GM12878 (cell line): ENCODE data around the gene GALNT12. TPM values are rescaled to one million over a fixed set of nuclear protein-coding genes. Genes with fewer than 3 reads are reported as not detected.

Experiments used
- ATAC-seq: fragments of 200-7000 bp; cut with Tn5 transposase; 3 replicates; pipeline ENCODE4 v1.9.1; 2020; ENCODE audit warnings: mild to moderate bottlenecking, moderate library complexity
- BruUV-seq: library from RNA; stranded (reverse); fragments of 400-500 nt; replicated peaks from 2 replicates; lab custom pipeline; 2021; lab: Mats Ljungman, UMichigan
- CTCF ChIA-PET: fragments of 300-600 bp; sonication (Branson Sonifier 250); formaldehyde crosslinking; extraction: SDS; loops from one replicate; lab custom pipeline; 2021; ENCODE audit warnings: inconsistent platforms; lab: Yijun Ruan, JAX
- POLR2A ChIA-PET: fragments of 350-600 bp; formaldehyde crosslinking; extraction: SDS; loops from one replicate; lab custom pipeline; 2021; ENCODE audit warnings: inconsistent platforms; lab: Charles Lee
- RAD21 ChIA-PET: fragments of 300-600 bp; sonication (Branson Sonifier 250); formaldehyde crosslinking; loops from one replicate; lab custom pipeline; 2023; ENCODE audit warnings: antibody characterized with exemption; ENCODE audit not compliant: unreplicated experiment; lab: Charles Lee
- SMC1A ChIA-PET: fragments of 300-600 bp; sonication (Branson Sonifier 250); formaldehyde crosslinking; loops from one replicate; lab custom pipeline; 2023; ENCODE audit not compliant: unreplicated experiment, uncharacterized antibody; lab: Charles Lee
- DNase-seq: peaks from one replicate; pipeline ENCODE4 v3.0.0-alpha.2; 2011; ENCODE audit warnings: low read depth, low spot score
- FAIRE-seq: peaks from 3 replicates; lab custom pipeline; 2011; peaks lifted over from hg19 to GRCh38; lab: Jason Lieb, UNC
- H2AFZ ChIP-seq: 2 replicates; pipeline ENCODE4 v1.6.0; 2011; ENCODE audit warnings: low read depth, low read length, control low read depth; ENCODE audit not compliant: control insufficient read depth
- H3K27ac ChIP-seq: 2 replicates; pipeline ENCODE4 v1.5.1; 2011; ENCODE audit warnings: control low read depth; ENCODE audit not compliant: control insufficient read depth, insufficient read depth
- H3K27me3 ChIP-seq, 2 experiments: replicated peaks in 1 of 2; 2 replicates each; pipeline versions ENCODE4 v1.6.0 to v1.6.1; 2011; ENCODE audit warnings: low read length in 1 of 2; ENCODE audit not compliant: control insufficient read depth in 2 of 2, insufficient read depth in 2 of 2
- H3K36me3 ChIP-seq, 2 experiments: 2 replicates each; pipeline ENCODE4 v1.5.1; 2011; ENCODE audit warnings: low read length in 1 of 2; ENCODE audit not compliant: control insufficient read depth in 2 of 2, insufficient read depth in 2 of 2
- H3K4me1 ChIP-seq: 2 replicates; pipeline ENCODE4 v1.6.1; 2011; ENCODE audit warnings: mild to moderate bottlenecking, low read length, moderate library complexity, mixed read lengths; ENCODE audit not compliant: control insufficient read depth, insufficient read depth
- H3K4me2 ChIP-seq: 2 replicates; pipeline ENCODE4 v1.6.0; 2011; ENCODE audit warnings: control low read depth; ENCODE audit not compliant: control insufficient read depth, insufficient read depth
- H3K4me3 ChIP-seq: fragments of 200-600 bp; sonication (generic); 2 replicates; pipeline ENCODE4 v1.5.1; 2016
- H3K79me2 ChIP-seq: 2 replicates; pipeline ENCODE4 v1.6.0; 2011; ENCODE audit warnings: low read length; ENCODE audit not compliant: control insufficient read depth, insufficient read depth
- H3K9ac ChIP-seq: 2 replicates; pipeline ENCODE4 v1.8.0; 2011; ENCODE audit warnings: low read length, control low read depth, mixed read lengths; ENCODE audit not compliant: control insufficient read depth, insufficient read depth
- H3K9me3 ChIP-seq: replicated peaks from 3 replicates; pipeline ENCODE4 v1.5.1; 2011; ENCODE audit warnings: mild to moderate bottlenecking, low read length; ENCODE audit not compliant: control insufficient read depth, insufficient read depth
- H4K20me1 ChIP-seq: 2 replicates; pipeline ENCODE4 v1.6.0; 2011; ENCODE audit not compliant: control insufficient read depth, insufficient read depth
- ATF7 ChIP-seq: fragments of 450-650 bp; IDR thresholded peaks from 2 replicates; pipeline ENCODE4 v1.6.1; 2016; ENCODE audit warnings: low read depth, mild to moderate bottlenecking
- CBX5 ChIP-seq: sonication (generic); IDR thresholded peaks from 2 replicates; pipeline ENCODE4 v1.6.1; 2016; ENCODE audit warnings: low read depth, moderate library complexity, mild to moderate bottlenecking, inconsistent platforms
- GATAD2B ChIP-seq: fragments of 450-650 bp; conservative IDR thresholded peaks from 2 replicates; pipeline ENCODE4 v1.6.1; 2017; ENCODE audit warnings: low read depth, mild to moderate bottlenecking, moderate library complexity
- MEF2B ChIP-seq: fragments of 450-650 bp; IDR thresholded peaks from 2 replicates; pipeline ENCODE4 v1.6.1; 2018; ENCODE audit warnings: mild to moderate bottlenecking, moderate library complexity; ENCODE audit not compliant: partially characterized antibody, poor library complexity, severe bottlenecking
- MTA2 ChIP-seq: fragments of 450-650 bp; IDR thresholded peaks from 2 replicates; pipeline ENCODE4 v1.6.1; 2016; ENCODE audit warnings: low read depth, mild to moderate bottlenecking, moderate library complexity
- MYB ChIP-seq: fragments of 150-350 bp; IDR thresholded peaks from 2 replicates; pipeline ENCODE4 v1.6.1; 2014; ENCODE audit warnings: mild to moderate bottlenecking, low read depth, low read length, borderline replicate concordance
- NBN ChIP-seq: fragments of 450-650 bp; IDR thresholded peaks from 2 replicates; pipeline ENCODE4 v1.6.1; 2016
- SMC3 ChIP-seq: IDR thresholded peaks from 2 replicates; pipeline ENCODE4 v1.6.1; 2011; ENCODE audit warnings: low read length, improper control_type of control experiment, borderline replicate concordance
- STAT1 ChIP-seq: fragments of 450-650 bp; conservative IDR thresholded peaks from 2 replicates; pipeline ENCODE4 v1.6.1; 2014; ENCODE audit warnings: antibody characterized with exemption, mild to moderate bottlenecking
- SUPT20H ChIP-seq: IDR thresholded peaks from 2 replicates; pipeline ENCODE4 v1.6.1; 2011; ENCODE audit warnings: low read depth, mild to moderate bottlenecking, low read length, moderate library complexity, borderline replicate concordance; ENCODE audit not compliant: control insufficient read depth
- TCF3 ChIP-seq: IDR thresholded peaks from 2 replicates; pipeline ENCODE4 v1.6.1; 2012; ENCODE audit warnings: low read depth, mild to moderate bottlenecking, low read length, borderline replicate concordance; ENCODE audit not compliant: insufficient read depth
- YY1 ChIP-seq: IDR thresholded peaks from 2 replicates; pipeline ENCODE4 v1.6.1; 2011; ENCODE audit warnings: low read depth, mild to moderate bottlenecking, low read length
- ZSCAN29 ChIP-seq: fragments of 450-650 bp; IDR thresholded peaks from 2 replicates; pipeline ENCODE4 v1.6.1; 2017; ENCODE audit warnings: mild to moderate bottlenecking, moderate library complexity
- WGBS: methylation state at CpG from one replicate; pipeline ENCODE4 v1.1.6; 2016; ENCODE audit warnings: low lambda C conversion rate; ENCODE audit not compliant: insufficient replicate concordance, insufficient coverage; ENCODE audit errors: missing lambda C conversion rate; 5-methylcytosine and 5-hydroxymethylcytosine counted together
- in situ Hi-C: fragments of 300-500 bp; cut with MboI; formaldehyde crosslinking; loops from 9 replicates; pipeline ENCODE4 v1.14.3; 2018; ENCODE audit warnings: mixed read lengths
- intact Hi-C: fragments of 100-400 bp; cut with micrococcal nuclease; formaldehyde crosslinking; loops from one replicate; pipeline ENCODE4 v1.14.2; 2022; ENCODE audit not compliant: unreplicated experiment
- polyA plus RNA-seq, 11 experiments: library from polyadenylated mRNA; depleted of rRNA in 4 of 11; unstranded in 6 of 11; stranded (reverse) in 5 of 11; fragments of >200 nt; fragmentation: Nextera tagmentation in 4 of 11; fragmentation: Illumina TruSeq in 1 of 11; extraction: Ambion mirVana in 4 of 11; extraction: Trizol in 1 of 11; gene quantifications; 1 replicate in 1 of 11; 2 replicates in 10 of 11; pipeline versions ENCODE4 v1.2.1 to v1.2.3, GENCODE V29; 2011 to 2016; ENCODE audit warnings: inconsistent platforms in 2 of 11, missing spikeins in 2 of 11, low read depth in 1 of 11
- total RNA-seq, 4 experiments: library from RNA; depleted of rRNA in 3 of 4; stranded (reverse); fragments of >200 nt in 3 of 4; fragmentation: Illumina TruSeq in 1 of 4; extraction: Trizol in 1 of 4; gene quantifications; 2 replicates each; pipeline versions ENCODE4 v1.2.1 to v1.2.3, GENCODE V29; 2013 to 2021
- TF ChIP-seq, protein P1 (sequence below): fragments of 450-650 bp; conservative IDR thresholded peaks from 2 replicates; pipeline ENCODE4 v1.6.1; 2017; ENCODE audit warnings: mild to moderate bottlenecking, moderate library complexity
- TF ChIP-seq, protein P2 (sequence below): fragments of 450-650 bp; IDR thresholded peaks from 2 replicates; pipeline ENCODE4 v1.6.1; 2017; ENCODE audit warnings: mild to moderate bottlenecking, low read depth, inconsistent platforms; ENCODE audit not compliant: poor library complexity, severe bottlenecking
- TF ChIP-seq, protein P3 (sequence below): fragments of 450-650 bp; IDR thresholded peaks from 2 replicates; pipeline ENCODE4 v1.6.1; 2016; ENCODE audit warnings: mild to moderate bottlenecking, moderate library complexity, borderline replicate concordance

Gene GALNT12
- total and polyA plus RNA-seq, 10 of the 15 experiments (the other 5 are each of a cell fraction or from before 2014, with no cell fraction given) = 0.13 to 5.3 (median 3.2) TPM

DNA sequence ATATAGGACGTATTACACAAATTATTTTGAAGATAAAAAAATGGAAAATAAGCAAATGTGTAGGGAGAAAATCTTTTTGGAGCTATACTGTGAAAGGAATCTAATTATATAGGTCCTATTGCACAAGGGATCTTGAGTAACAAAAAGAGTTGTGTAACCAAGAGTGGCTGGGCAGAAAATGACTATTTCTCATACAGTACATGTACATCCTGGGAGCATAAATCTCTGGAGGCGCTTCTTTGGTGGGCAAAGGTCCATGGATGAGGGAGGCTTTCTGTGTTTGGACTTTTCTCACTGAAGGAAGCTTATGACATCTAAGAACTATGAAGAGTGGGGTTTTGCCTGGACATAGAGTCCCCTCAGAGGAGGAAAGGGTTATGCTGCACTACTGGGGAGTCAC lies 40.9 kb upstream of the GALNT12 start:
- RAD21 ChIA-PET = no interaction called here
- DNase-seq = no peak
- Histone ChIP-seq H3K4me2 (no peak overlapping the region), H3K36me3 (no peaks in the 10 kb centered on the region), H3K4me1 (no peaks in the 10 kb centered on the region), H3K9me3 (no peaks in the 10 kb centered on the region), H4K20me1 (no peaks in the 10 kb centered on the region), H3K79me2 (no peaks in the 10 kb centered on the region), H2AFZ (no peak overlapping the region), H3K9ac (no peak overlapping the region), H3K27me3 (no peaks in the 10 kb centered on the region), H3K27ac (no peak overlapping the region), H3K4me3 (no peak overlapping the region)
- no TSS peak for BruUV-seq
- SMC1A ChIA-PET = interaction anchor here (2.9 kb wide), 1 partner anchor 9 kb away, joined by 10 read pairs; no protein-coding TSS in a partner anchor
- in situ Hi-C loops = no loop called here
- no peak for FAIRE-seq
- intact Hi-C loops = no loop called here
- no peak for ATAC-seq
- POLR2A ChIA-PET = no interaction called here
- CTCF ChIA-PET = interaction anchor here (0.9 to 2.9 kb wide), 2 partner anchors 9 to 18 kb away, joined by 4 to 22 read pairs; no protein-coding TSS in a partner anchor
- 55% methylated on average over 2 of the region's 2 CpGs for WGBS
- no peak for TF ChIP-seq MTA2
- TF ChIP-seq MYB = no peak
- no peak for TF ChIP-seq SMC3
- TF ChIP-seq SUPT20H = no peak
- no peak for TF ChIP-seq TCF3
- TF ChIP-seq, protein P1, sequence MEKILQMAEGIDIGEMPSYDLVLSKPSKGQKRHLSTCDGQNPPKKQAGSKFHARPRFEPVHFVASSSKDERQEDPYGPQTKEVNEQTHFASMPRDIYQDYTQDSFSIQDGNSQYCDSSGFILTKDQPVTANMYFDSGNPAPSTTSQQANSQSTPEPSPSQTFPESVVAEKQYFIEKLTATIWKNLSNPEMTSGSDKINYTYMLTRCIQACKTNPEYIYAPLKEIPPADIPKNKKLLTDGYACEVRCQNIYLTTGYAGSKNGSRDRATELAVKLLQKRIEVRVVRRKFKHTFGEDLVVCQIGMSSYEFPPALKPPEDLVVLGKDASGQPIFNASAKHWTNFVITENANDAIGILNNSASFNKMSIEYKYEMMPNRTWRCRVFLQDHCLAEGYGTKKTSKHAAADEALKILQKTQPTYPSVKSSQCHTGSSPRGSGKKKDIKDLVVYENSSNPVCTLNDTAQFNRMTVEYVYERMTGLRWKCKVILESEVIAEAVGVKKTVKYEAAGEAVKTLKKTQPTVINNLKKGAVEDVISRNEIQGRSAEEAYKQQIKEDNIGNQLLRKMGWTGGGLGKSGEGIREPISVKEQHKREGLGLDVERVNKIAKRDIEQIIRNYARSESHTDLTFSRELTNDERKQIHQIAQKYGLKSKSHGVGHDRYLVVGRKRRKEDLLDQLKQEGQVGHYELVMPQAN = no peak
- no peak for TF ChIP-seq STAT1
- TF ChIP-seq YY1 = no peak
- TF ChIP-seq MEF2B = no peak
- TF ChIP-seq ZSCAN29 = no peak
- no peak for TF ChIP-seq GATAD2B
- no peak for TF ChIP-seq ATF7
- TF ChIP-seq, protein P2, sequence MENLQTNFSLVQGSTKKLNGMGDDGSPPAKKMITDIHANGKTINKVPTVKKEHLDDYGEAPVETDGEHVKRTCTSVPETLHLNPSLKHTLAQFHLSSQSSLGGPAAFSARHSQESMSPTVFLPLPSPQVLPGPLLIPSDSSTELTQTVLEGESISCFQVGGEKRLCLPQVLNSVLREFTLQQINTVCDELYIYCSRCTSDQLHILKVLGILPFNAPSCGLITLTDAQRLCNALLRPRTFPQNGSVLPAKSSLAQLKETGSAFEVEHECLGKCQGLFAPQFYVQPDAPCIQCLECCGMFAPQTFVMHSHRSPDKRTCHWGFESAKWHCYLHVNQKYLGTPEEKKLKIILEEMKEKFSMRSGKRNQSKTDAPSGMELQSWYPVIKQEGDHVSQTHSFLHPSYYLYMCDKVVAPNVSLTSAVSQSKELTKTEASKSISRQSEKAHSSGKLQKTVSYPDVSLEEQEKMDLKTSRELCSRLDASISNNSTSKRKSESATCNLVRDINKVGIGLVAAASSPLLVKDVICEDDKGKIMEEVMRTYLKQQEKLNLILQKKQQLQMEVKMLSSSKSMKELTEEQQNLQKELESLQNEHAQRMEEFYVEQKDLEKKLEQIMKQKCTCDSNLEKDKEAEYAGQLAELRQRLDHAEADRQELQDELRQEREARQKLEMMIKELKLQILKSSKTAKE = no peak
- TF ChIP-seq, protein P3, sequence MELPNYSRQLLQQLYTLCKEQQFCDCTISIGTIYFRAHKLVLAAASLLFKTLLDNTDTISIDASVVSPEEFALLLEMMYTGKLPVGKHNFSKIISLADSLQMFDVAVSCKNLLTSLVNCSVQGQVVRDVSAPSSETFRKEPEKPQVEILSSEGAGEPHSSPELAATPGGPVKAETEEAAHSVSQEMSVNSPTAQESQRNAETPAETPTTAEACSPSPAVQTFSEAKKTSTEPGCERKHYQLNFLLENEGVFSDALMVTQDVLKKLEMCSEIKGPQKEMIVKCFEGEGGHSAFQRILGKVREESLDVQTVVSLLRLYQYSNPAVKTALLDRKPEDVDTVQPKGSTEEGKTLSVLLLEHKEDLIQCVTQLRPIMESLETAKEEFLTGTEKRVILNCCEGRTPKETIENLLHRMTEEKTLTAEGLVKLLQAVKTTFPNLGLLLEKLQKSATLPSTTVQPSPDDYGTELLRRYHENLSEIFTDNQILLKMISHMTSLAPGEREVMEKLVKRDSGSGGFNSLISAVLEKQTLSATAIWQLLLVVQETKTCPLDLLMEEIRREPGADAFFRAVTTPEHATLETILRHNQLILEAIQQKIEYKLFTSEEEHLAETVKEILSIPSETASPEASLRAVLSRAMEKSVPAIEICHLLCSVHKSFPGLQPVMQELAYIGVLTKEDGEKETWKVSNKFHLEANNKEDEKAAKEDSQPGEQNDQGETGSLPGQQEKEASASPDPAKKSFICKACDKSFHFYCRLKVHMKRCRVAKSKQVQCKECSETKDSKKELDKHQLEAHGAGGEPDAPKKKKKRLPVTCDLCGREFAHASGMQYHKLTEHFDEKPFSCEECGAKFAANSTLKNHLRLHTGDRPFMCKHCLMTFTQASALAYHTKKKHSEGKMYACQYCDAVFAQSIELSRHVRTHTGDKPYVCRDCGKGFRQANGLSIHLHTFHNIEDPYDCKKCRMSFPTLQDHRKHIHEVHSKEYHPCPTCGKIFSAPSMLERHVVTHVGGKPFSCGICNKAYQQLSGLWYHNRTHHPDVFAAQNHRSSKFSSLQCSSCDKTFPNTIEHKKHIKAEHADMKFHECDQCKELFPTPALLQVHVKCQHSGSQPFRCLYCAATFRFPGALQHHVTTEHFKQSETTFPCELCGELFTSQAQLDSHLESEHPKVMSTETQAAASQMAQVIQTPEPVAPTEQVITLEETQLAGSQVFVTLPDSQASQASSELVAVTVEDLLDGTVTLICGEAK = no peak
- TF ChIP-seq CBX5 = no peak
- no peak for TF ChIP-seq NBN
